ENCODE data around the gene MATCAP1. TPM values are rescaled to one million over a fixed set of nuclear protein-coding genes. Genes with fewer than 3 reads are reported as not detected.

Gene MATCAP1
- total RNA-seq, 1 experiment from 2014 or later = 51.2 TPM

GRCh38 chr16:67157892-67158635 is 25.7 kb downstream of the MATCAP1 start:
- Histone ChIP-seq H3K9me3 (ENCODE audit: control insufficient read depth, low read depth, low read length) (no peaks in the 10 kb centered on the region), H3K27me3 (ENCODE audit: insufficient read depth, low read length) (peaks cover 90% of the 10 kb centered on the region), H3K27ac (ENCODE audit: insufficient read length, low read depth, low read length) (no peak overlapping the region), H3K23me2 (ENCODE audit: insufficient read length, low read depth, low read length, poor library complexity, severe bottlenecking) (peaks cover 20% of the 10 kb centered on the region), H3K9ac (ENCODE audit: extremely low read depth, insufficient read length, low read length) (no peak overlapping the region), H2BK120ac (ENCODE audit: low read depth, low read length, poor library complexity, severe bottlenecking) (no peak overlapping the region), H4K20me1 (ENCODE audit: control insufficient read depth, insufficient read depth, insufficient read length) (no peaks in the 10 kb centered on the region), H2AK5ac (ENCODE audit: insufficient read length, low read length) (no peak overlapping the region), H3K18ac (ENCODE audit: insufficient read length, low read depth, low read length) (no peak overlapping the region), H2BK12ac (ENCODE audit: insufficient read length, low read depth, low read length) (no peak overlapping the region), H2BK15ac (ENCODE audit: low read depth, low read length) (no peak overlapping the region), H3K4ac (ENCODE audit: low read depth, low read length) (no peak overlapping the region), H3K23ac (ENCODE audit: insufficient read length, low read depth, low read length) (no peak overlapping the region), H3K79me2 (ENCODE audit: insufficient read depth, low read length) (no peaks in the 10 kb centered on the region), H2BK20ac (ENCODE audit: low read depth, low read length, poor library complexity, severe bottlenecking) (no peak overlapping the region), H4K8ac (replicated peaks; ENCODE audit: insufficient read length, low read depth, low read length) (no peak overlapping the region), H3T11ph (ENCODE audit: low read length) (no peak overlapping the region), H3K14ac (ENCODE audit: insufficient read depth, low read length) (no peak overlapping the region), H3K79me1 (ENCODE audit: insufficient read depth, low read depth, low read length, poor library complexity, severe bottlenecking) (no peaks in the 10 kb centered on the region), H3K4me1 (ENCODE audit: insufficient read depth, low read length) (no peaks in the 10 kb centered on the region), H4K5ac (ENCODE audit: insufficient read length, low read depth, low read length) (no peak overlapping the region), H2BK5ac (ENCODE audit: insufficient read length, low read length) (no peak overlapping the region), H4K91ac (ENCODE audit: insufficient read length, low read depth, low read length) (no peak overlapping the region), H3K56ac (ENCODE audit: insufficient read length, low read depth, low read length) (no peak overlapping the region), H2AFZ (ENCODE audit: low read length) (no peak overlapping the region), H3K4me2 (ENCODE audit: insufficient read depth, insufficient read length, low read length) (no peak overlapping the region)
- H3K27me3 Mint-ChIP-seq (ENCODE audit: low read depth) = peaks cover 100% of the 10 kb centered on the region
- TF ChIP-seq CTCF (conservative IDR thresholded peaks at IDR 0.05) = no peak
- H3K27ac Mint-ChIP-seq = no peak overlapping the region
- no peak for DNase-seq
- H3K36me3 Mint-ChIP-seq (ENCODE audit: insufficient read depth in 1 of 3, low read depth in 3 of 3) = no peaks in the 10 kb centered on the region; a peak in 1 of 7 replicates
- H3K4me3 Mint-ChIP-seq = peak overlapping the region in 1 of 2 experiments; percentile 79; a peak in 3 of 5 replicates
- peaks cover 7 to 19% of the 10 kb centered on the region in 2 experiments for H3K4me1 Mint-ChIP-seq
- peaks cover 3 to 9% of the 10 kb centered on the region in 2 experiments; a peak in 3 of 5 replicates for H3K9me3 Mint-ChIP-seq
- no CpG with 5 or more reads among the region's 7 CpGs for WGBS (ENCODE audit: extremely low coverage, insufficient read length, low lambda C conversion rate)

Data from H9 (cell line).